PFSK-1 (cell line): ENCODE results near the gene ZIC5.

ENCODE experiments used
- FOXP2 ChIP-seq: optimal IDR thresholded peaks from 2 replicates; pipeline ENCODE3; 2011; ENCODE audit warnings: borderline replicate concordance, control low read depth, inconsistent platforms; ENCODE audit not compliant: insufficient read depth; ENCODE audit errors: extremely low read length, extremely low read depth
- POLR2AphosphoS5 ChIP-seq: IDR thresholded peaks from 2 replicates; pipeline ENCODE4 v1.6.1; 2012; ENCODE audit warnings: low read depth, mild to moderate bottlenecking, control low read depth, low read length, moderate library complexity
- SIN3A ChIP-seq: IDR thresholded peaks from 2 replicates; pipeline ENCODE4 v1.6.1; 2012; ENCODE audit warnings: mild to moderate bottlenecking, low read length, moderate library complexity, borderline replicate concordance; ENCODE audit not compliant: insufficient read depth
- TAF1 ChIP-seq: IDR thresholded peaks from 2 replicates; pipeline ENCODE4 v1.6.1; 2012; ENCODE audit warnings: low read length, control low read depth, borderline replicate concordance; ENCODE audit not compliant: insufficient read depth
- TF ChIP-seq, protein P1 (sequence below), 2 experiments: IDR thresholded peaks; 2 replicates each; pipeline versions ENCODE4 v1.6.1 to v1.8.0; 2011 to 2012; ENCODE audit warnings: low read depth in 2 of 2, low read length in 2 of 2, control low read depth in 1 of 2, inconsistent platforms in 1 of 2, mild to moderate bottlenecking in 1 of 2, moderate library complexity in 1 of 2; ENCODE audit not compliant: insufficient read depth in 1 of 2

DNA sequence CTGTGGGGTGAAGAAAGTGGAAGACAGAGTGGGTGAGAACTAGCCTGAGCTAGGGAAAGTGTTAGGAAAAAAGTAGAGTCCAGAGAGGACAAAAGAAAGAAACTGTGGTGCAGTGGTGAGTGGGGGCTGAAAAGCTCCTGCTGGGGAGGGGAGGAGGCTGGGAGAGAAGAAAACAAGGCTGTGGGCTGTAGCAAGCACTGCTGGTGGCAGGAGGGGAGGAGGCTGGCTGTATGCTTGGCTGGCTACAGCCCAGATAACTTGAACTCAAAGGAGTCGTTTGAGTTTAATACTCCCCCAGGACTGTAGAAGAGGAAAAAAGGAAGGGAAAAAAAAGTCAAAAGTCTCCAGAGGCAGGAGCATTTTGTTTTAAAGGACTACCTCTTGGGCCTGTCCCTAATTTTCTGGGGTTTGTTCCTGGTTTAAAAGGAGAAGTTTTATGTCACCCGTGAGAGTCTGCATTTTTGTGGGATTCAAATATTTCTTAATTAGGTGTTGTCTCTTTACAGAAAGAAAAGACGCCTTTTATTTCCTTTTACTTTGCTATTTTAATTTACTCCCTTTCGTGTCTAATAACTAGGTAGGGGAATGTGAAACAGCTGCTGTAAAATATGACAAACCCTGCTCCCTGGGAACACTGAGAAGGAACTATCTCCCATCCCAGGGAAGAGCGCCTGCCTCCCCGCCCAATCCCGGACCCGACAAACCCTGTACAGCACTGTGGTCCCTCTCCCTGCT lies 21.7 kb downstream of the ZIC5 start:
- TF ChIP-seq POLR2AphosphoS5: no peak
- TF ChIP-seq, protein P1, sequence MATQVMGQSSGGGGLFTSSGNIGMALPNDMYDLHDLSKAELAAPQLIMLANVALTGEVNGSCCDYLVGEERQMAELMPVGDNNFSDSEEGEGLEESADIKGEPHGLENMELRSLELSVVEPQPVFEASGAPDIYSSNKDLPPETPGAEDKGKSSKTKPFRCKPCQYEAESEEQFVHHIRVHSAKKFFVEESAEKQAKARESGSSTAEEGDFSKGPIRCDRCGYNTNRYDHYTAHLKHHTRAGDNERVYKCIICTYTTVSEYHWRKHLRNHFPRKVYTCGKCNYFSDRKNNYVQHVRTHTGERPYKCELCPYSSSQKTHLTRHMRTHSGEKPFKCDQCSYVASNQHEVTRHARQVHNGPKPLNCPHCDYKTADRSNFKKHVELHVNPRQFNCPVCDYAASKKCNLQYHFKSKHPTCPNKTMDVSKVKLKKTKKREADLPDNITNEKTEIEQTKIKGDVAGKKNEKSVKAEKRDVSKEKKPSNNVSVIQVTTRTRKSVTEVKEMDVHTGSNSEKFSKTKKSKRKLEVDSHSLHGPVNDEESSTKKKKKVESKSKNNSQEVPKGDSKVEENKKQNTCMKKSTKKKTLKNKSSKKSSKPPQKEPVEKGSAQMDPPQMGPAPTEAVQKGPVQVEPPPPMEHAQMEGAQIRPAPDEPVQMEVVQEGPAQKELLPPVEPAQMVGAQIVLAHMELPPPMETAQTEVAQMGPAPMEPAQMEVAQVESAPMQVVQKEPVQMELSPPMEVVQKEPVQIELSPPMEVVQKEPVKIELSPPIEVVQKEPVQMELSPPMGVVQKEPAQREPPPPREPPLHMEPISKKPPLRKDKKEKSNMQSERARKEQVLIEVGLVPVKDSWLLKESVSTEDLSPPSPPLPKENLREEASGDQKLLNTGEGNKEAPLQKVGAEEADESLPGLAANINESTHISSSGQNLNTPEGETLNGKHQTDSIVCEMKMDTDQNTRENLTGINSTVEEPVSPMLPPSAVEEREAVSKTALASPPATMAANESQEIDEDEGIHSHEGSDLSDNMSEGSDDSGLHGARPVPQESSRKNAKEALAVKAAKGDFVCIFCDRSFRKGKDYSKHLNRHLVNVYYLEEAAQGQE (IDR thresholded peaks at IDR 0.05; ENCODE audit: insufficient read depth in 1 of 2, low read depth in 2 of 2, low read length in 2 of 2): no peak
- no peak for TF ChIP-seq SIN3A
- no peak for TF ChIP-seq TAF1
- TF ChIP-seq FOXP2: no peak
